K562 (cell line): ENCODE results near the gene PAXIP1. TPM values are rescaled to one million over a fixed set of nuclear protein-coding genes. Genes with fewer than 3 reads are reported as not detected.

Source experiments
- SAP30 ChIP-seq: fragments of 200-600 bp; sonication (generic); IDR thresholded peaks from 2 replicates; pipeline ENCODE4 v1.6.1; 2012; ENCODE audit warnings: borderline replicate concordance, low read depth, mild to moderate bottlenecking, moderate library complexity, low read length, control low read depth, inconsistent platforms; ENCODE audit not compliant: insufficient read depth, poor library complexity, severe bottlenecking
- SRSF1 ChIP-seq: fragments of 200-400 bp; formaldehyde crosslinking; IDR thresholded peaks from 2 replicates; pipeline ENCODE4 v1.6.1; 2017; ENCODE audit warnings: mild to moderate bottlenecking, low read depth, low read length, moderate library complexity
- ZNF175 ChIP-seq: fragments of 200-800 bp; sonication (Bioruptor generic); IDR thresholded peaks from 2 replicates; pipeline ENCODE4 v1.6.1; 2016; ENCODE audit warnings: low read depth, mild to moderate bottlenecking, missing genetic modification characterization, missing compliant biosample characterization
- polyA plus RNA-seq, 8 experiments: library from polyadenylated mRNA; depleted of rRNA in 4 of 8; stranded (reverse) in 5 of 8; unstranded in 3 of 8; fragments of >200 nt; fragmentation: Nextera tagmentation in 2 of 8; fragmentation: Illumina TruSeq in 1 of 8; extraction: Ambion mirVana in 2 of 8; extraction: Trizol in 1 of 8; gene quantifications; 2 replicates each; pipeline versions ENCODE4 v1.2.1 to v1.2.3, GENCODE V29; 2011 to 2014; ENCODE audit warnings: inconsistent platforms in 1 of 8, missing spikeins in 1 of 8
- total RNA-seq, 7 experiments: library from RNA; depleted of rRNA in 6 of 7; stranded (reverse); fragments of >200 nt in 6 of 7; fragmentation: Illumina TruSeq in 2 of 7; extraction: Trizol in 2 of 7; gene quantifications; 2 replicates each; pipeline versions ENCODE4 v1.2.1 to v1.2.3, GENCODE V29; 2011 to 2021; ENCODE audit warnings: low replicate concordance in 1 of 7
- TF ChIP-seq, protein P1 (sequence below): fragments of 450-650 bp; IDR thresholded peaks from 2 replicates; pipeline ENCODE4 v1.6.1; 2017; ENCODE audit warnings: antibody characterized with exemption, mild to moderate bottlenecking
- TF ChIP-seq, protein P2 (sequence below): sonication (generic); formaldehyde crosslinking; IDR thresholded peaks from 2 replicates; pipeline ENCODE4 v1.9.0; 2022; ENCODE audit warnings: mild to moderate bottlenecking, missing genetic modification reagents
- TF ChIP-seq, protein P3 (sequence below): sonication (generic); formaldehyde crosslinking; IDR thresholded peaks from 2 replicates; pipeline ENCODE4 v1.4.0; 2020; ENCODE audit warnings: mild to moderate bottlenecking, missing genetic modification reagents

PAXIP1 gene
- total and polyA plus RNA-seq, 9 of the 15 experiments (the other 6 are each of a cell fraction or from before 2014, with no cell fraction given) = 9.7 to 37.9 (median 28.4) TPM

DNA sequence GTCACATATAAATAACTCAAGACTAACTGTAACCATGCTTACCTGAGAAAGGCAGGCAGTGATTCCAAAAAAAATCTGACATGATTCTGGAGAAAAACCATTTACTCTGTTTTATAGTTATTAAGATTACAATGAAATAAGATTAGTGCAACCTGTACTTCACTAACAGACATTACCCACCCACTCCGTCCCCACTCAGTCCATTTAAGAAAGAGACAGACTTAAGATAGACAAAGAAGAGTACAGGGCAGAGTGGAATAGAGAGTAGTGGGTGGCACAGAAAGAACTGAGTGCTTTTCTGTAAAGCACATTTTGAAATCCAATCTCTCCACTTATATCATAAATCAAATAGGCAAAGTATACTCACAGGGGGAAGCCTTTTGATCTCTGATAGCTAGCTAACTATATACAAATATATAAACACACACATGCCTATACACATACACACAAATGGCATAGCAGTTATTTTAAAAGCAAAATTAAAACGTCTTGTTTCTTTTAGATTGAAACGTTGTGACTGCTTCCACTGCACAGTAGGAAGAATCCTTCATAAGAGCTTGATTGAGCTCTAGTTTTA, 11.9 kb downstream of the PAXIP1 start (continued):
- TF ChIP-seq, protein P1, sequence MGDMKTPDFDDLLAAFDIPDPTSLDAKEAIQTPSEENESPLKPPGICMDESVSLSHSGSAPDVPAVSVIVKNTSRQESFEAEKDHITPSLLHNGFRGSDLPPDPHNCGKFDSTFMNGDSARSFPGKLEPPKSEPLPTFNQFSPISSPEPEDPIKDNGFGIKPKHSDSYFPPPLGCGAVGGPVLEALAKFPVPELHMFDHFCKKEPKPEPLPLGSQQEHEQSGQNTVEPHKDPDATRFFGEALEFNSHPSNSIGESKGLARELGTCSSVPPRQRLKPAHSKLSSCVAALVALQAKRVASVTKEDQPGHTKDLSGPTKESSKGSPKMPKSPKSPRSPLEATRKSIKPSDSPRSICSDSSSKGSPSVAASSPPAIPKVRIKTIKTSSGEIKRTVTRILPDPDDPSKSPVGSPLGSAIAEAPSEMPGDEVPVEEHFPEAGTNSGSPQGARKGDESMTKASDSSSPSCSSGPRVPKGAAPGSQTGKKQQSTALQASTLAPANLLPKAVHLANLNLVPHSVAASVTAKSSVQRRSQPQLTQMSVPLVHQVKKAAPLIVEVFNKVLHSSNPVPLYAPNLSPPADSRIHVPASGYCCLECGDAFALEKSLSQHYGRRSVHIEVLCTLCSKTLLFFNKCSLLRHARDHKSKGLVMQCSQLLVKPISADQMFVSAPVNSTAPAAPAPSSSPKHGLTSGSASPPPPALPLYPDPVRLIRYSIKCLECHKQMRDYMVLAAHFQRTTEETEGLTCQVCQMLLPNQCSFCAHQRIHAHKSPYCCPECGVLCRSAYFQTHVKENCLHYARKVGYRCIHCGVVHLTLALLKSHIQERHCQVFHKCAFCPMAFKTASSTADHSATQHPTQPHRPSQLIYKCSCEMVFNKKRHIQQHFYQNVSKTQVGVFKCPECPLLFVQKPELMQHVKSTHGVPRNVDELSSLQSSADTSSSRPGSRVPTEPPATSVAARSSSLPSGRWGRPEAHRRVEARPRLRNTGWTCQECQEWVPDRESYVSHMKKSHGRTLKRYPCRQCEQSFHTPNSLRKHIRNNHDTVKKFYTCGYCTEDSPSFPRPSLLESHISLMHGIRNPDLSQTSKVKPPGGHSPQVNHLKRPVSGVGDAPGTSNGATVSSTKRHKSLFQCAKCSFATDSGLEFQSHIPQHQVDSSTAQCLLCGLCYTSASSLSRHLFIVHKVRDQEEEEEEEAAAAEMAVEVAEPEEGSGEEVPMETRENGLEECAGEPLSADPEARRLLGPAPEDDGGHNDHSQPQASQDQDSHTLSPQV = no peak
- TF ChIP-seq ZNF175 (CRISPR knock-in tag) = no peak
- TF ChIP-seq, protein P2, sequence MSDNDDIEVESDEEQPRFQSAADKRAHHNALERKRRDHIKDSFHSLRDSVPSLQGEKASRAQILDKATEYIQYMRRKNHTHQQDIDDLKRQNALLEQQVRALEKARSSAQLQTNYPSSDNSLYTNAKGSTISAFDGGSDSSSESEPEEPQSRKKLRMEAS = no peak
- no peak for TF ChIP-seq SRSF1
- TF ChIP-seq, protein P3, sequence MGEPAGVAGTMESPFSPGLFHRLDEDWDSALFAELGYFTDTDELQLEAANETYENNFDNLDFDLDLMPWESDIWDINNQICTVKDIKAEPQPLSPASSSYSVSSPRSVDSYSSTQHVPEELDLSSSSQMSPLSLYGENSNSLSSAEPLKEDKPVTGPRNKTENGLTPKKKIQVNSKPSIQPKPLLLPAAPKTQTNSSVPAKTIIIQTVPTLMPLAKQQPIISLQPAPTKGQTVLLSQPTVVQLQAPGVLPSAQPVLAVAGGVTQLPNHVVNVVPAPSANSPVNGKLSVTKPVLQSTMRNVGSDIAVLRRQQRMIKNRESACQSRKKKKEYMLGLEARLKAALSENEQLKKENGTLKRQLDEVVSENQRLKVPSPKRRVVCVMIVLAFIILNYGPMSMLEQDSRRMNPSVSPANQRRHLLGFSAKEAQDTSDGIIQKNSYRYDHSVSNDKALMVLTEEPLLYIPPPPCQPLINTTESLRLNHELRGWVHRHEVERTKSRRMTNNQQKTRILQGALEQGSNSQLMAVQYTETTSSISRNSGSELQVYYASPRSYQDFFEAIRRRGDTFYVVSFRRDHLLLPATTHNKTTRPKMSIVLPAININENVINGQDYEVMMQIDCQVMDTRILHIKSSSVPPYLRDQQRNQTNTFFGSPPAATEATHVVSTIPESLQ = no peak
- TF ChIP-seq SAP30 = no peak
